ENCODE data around the gene METTL21C.

METTL21C gene

GRCh38 chr13:102694937-102695336 lies at the start of gene METTL21C:
Gene METTL21C, minus strand, starts transcription at chr13:102695044. Its CDS starts 546 bp downstream, at chr13:102694498.
- DNase-seq, result no peak

DNA sequence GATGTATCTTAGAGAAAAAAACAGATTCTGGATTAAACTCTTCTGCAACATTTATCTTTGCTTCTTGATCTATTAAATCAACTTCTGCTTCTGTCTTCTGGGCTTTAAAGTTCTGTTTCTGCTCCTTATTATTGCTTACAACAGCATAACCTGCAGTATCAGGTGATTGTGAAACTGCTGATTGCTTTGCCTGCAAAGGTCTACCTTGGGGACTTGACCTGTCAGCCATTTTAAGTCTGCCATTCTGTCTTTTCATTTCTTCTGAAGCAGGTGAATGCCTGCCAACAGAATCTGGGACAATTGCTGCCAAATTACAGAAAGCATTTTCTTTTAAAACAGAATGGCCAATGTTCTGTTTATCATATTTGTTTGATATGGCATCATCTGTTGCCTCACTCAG lies 47.7 kb upstream of the METTL21C start:
- DNase-seq, result no peak

GRCh38 chr13:102742101-102742500 lies 47.3 kb upstream of the METTL21C start:
- DNase-seq, result no peak

GRCh38 chr13:102729560-102730270 lies 34.9 kb upstream of the METTL21C start:
- DNase-seq, result peak; percentile 47

DNA sequence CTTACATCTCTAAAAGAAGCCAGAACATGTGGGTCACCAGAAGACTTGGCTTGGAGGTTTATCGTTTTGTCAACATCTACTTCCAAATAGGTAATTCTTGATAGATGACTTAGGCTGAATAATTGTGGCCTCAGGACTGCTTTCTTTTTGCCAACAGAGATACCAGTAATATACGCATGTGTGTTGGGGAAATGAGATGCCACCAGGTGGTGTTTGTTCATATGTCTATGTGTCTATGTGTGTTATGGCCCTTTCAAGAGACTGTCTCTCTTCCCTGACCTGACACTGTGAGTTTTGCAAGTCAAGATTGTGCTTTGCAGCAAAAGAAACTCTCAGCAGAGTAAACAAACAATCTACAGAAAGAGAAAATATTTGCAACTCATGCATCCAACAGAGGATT lies 31.6 kb upstream of the METTL21C start:
- DNase-seq, result peak; percentile 73

DNA sequence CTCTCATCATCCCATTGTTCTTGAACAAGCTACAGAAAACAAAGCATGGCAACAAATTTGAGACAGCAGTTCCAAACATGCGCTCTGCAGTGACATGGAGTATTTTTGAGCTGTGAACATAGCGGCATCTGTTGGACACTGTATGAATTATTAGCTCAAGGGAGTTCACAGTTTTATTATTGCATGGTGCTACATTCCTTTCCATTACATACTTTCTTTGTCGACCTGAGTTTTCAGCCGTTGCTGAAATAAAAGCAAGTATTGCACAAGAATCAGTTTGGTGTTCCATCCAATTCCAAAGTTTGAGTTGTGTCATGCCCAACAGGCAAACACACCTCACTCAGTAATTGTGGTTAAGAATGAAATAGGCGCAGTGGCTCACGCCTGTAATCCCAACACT lies 30.1 kb upstream of the METTL21C start:
- DNase-seq, result peak; percentile 57

DNA sequence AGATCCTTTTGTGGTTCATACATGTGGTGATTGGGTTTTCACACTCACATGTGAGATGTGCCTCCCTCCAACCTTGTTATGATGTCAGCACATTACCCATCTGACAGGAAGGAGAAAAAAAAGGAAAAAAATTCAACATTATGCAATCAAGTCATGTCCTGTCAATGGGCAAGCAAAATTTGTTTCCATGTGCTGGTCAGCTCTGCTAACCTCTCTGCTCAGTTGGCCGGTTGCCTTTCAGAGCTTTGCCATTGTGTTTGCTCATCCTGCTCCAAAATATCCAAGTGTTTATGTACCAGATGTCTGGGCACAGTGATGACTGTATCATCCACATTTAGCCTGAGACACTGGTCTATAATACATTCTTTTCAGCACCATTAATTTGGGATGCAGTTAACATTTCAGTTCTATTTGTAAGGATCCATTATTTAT lies 27.0 kb upstream of the METTL21C start:
- DNase-seq, result no peak

GRCh38 chr13:102718746-102719145 lies 23.9 kb upstream of the METTL21C start:
- DNase-seq, result no peak

DNA sequence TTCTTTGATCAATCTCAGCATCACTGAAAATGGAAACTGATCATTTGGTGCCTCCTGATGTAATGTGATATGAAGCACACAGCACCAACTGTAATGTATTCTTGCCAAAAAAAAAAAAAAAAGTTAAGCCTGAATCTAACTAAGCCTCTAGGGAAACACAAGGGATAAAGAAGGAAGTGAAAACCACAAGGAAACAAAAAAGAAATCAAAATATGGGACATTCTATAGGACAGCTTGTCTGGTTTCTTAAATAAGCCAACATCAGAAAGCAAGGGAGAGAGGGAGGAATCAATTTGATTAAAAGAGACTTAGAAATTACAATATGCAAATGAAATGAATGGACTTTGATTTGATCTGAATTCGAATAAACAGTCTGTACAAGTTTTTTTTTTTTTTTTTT lies 20.6 kb upstream of the METTL21C start:
- no peak for DNase-seq

DNA sequence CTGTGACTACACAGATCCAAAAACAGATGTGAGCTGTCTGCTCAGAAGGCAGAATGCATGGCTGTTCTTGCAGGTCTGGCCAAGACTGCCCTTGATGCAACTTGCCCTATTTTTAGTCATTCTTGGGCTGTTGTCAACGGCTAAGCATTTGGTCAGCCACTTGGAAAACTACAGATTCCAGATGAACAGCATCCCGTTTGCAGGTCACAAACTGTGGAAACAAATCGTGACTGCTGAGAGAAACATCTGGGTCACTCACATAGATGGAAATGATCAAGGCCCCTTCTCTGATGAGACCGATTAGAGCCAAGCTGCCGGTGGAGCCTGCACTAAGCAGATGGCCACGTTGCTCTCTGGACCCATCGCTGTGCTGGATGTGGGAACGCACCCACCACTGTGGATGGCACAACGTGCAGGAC lies 15.4 kb upstream of the METTL21C start:
- DNase-seq, result no peak

GRCh38 chr13:102709536-102709935 lies 14.7 kb upstream of the METTL21C start:
- no peak for DNase-seq

GRCh38 chr13:102708991-102709390 lies 14.1 kb upstream of the METTL21C start:
- no peak for DNase-seq

DNA sequence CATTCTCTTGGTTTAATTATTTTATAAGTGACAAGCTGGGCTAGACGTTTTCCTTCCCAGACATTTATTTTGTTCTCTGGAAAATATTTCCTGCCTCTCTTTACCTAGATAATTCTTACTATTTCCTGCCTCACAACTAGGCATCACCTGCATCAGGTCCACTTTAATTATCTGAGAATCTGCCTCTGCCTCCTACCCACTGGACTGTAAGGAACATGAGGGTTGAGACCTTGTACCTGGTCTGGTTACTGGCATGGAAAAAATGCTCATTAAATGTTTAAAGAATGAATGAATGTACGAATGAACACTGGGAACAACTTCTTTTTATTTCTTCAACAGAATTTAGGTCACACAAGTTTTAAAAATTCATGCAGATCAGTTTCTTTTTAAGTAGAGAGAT lies 13.4 kb upstream of the METTL21C start:
- no peak for DNase-seq

GRCh38 chr13:102707467-102707866 lies 12.6 kb upstream of the METTL21C start:
- DNase-seq, result no peak

- no peak for DNase-seq
Observed at GRCh38 chr13:102704238-102705058, 9.6 kb upstream of the METTL21C start.

- DNase-seq, result no peak
Observed at GRCh38 chr13:102703726-102704035, 8.8 kb upstream of the METTL21C start.

DNA sequence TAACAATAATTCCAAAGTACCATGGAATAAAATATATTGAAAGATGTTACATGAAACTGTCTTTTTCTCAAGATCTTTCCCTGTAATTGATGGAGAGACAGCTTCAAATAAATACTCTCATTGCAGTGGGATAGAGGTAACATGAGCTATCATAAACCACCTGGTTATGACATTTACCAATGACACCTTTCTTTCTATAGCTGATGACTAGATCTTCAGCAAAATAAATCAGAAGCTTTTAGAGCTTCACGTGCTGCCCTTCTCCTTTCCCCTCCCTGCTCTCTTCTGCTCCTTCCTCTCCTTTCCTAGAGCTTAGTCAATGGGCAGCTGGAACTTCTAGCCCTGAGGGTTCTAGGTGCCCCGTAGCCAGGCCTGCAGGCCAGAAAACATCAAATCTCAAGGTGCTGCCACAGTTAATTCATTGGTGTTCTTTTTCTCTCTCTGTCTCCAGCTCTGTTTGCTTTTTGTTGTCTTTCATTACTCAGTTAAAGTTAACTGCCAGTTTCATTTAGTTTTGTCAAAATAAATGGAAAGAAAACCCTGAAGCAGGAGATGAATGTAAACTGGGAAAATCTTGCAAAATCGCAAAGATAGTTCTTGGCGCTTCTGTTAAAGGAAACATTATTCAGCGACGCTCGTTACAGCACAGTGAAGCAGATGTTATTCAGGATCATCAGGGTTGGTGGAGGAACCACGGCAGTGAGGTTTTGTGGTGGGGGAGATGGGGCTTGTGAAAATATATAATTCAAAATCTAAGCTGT lies 8.3 kb upstream of the METTL21C start:
- no peak for DNase-seq

- no peak for DNase-seq
Observed at GRCh38 chr13:102701331-102701730, 6.5 kb upstream of the METTL21C start.

GRCh38 chr13:102700088-102701031 lies 5.5 kb upstream of the METTL21C start:
- no peak for DNase-seq

DNA sequence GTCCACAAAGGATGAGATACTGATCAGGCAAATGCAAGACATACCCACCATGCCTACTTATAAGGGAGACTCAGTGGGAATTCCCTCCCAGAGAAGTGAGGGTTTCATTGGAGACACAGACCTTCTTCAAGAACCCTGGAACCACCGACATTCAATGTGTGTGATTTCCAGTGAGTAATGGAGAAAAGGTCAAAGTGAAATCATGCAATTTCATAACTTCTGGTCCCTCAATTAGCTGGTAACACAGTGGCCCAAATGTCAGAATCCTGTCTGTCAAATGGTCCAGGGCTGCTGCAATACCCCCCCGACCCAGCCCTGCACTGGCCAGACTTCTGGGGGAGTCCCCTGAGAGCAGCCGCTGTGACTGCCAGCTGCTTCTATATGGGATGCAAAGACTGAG lies 4.7 kb upstream of the METTL21C start:
- DNase-seq, result no peak

DNA sequence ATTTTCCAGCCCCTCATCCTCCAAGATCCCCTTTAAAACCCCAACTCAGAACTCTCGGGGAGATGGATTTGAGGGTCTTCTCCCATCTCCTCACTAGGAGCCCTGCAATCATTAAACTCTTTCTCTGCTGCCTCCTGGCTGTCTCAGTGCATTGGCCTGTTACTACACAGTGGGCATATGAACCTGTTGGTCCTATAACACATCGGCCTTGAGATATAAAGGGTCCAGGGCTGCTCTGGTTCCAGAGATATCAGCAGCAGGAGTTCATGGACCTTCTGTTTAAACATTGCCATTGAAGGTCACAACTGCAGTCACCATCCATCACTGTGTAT lies 3.8 kb upstream of the METTL21C start:
- DNase-seq, result no peak

GRCh38 chr13:102697929-102698648 lies 3.2 kb upstream of the METTL21C start:
- DNase-seq, result no peak
